GM21576 (cell line): ENCODE results near the gene KIF21B.

Experiments
- ATAC-seq: cut with Tn5 transposase; IDR thresholded peaks from one replicate; pipeline ENCODE4 v1.9.1; 2021; ENCODE audit warnings: mild to moderate bottlenecking, moderate library complexity; ENCODE audit not compliant: unreplicated experiment

Gene KIF21B

GRCh38 chr1:201044119-201044518, 20.6 kb upstream of the KIF21B start:
- no peak for ATAC-seq

DNA sequence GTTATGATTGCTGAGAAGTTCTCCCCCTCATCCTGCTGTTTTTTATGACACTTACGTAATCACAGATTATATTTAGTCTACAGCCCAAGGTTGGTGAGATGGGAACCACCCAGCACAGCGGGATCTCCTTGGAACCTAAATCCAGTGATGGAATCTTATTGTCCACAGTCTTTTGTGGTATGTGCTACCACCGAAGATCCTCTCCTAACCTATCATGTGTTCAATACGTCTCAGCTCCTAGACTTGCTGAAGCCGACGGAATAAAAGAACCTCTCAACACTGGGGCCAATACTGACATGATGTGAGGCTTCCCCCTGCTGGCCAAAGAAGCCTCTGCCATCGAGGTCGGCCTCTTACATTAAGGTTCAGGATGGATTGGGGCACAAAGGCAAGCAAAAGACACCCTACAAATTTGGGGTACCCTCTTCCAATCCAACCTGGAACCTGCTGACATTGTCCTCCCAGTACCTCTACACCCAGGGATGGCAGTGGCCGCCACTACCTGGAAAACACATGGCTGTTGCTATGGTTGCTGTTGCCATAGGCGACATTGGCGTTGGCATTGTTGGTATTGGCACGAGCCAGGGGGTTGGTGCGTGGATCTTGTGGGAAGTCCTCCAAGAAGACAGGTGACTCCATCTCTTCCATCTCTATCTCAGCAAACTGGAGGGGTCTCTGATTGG, 19.4 kb upstream of the KIF21B start:
- ATAC-seq = no peak

GRCh38 chr1:201041011-201041410, 17.5 kb upstream of the KIF21B start:
- no peak for ATAC-seq

- no peak for ATAC-seq
Observed at GRCh38 chr1:201039876-201040275, 16.4 kb upstream of the KIF21B start.

DNA sequence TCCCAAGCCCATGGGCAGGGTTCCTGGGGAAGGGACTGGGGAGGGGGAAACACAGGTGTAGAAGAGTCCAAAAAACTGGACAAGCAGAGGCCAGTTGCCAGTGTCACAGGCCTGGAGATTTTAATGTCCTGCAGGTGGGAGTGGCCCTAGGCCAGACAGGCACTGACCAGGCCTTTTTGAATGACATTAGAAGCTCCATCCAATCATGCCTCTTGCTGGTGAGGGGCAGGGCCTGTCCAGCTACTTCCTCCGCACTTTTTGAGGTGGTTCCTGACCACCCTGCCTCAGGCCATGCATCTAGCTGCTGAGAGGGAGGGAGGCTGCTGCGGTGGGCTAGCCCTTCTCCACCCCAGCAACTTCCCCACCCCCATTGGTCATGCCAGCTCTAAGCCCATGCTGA, 15.9 kb upstream of the KIF21B start:
- no peak for ATAC-seq

GRCh38 chr1:201038186-201038876, 14.8 kb upstream of the KIF21B start:
- ATAC-seq = no peak

DNA sequence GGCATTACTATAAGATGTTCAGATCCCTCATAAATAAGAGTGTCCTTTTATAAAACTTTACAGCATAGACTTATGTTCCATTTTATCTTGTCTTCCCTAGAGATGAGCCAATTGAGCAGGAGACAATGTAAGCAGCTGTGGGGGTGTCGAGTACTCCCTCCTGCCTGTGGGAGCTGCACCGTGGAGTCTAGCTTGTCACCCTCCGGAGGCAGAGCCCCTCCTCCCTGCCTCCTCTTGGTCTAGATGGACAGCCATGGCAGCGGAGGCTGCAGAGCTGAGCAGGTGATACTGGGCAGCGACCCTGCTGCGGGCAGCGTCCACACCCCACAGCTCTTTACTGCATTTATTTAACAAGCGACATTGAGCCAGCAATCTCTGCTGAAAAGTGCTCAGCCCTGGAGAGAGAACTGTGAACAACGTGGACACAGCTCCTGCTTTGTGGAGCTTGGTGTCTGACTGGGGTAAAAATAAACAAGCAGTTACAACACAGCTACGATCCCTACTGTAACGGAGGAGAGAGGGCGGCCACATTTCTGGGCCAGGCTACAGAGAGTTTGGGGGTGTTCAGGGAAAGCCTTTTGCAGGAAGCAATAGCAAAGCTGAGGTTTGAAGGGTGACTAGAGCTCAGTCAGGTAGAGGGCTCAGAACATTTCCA, 12.8 kb upstream of the KIF21B start:
- no peak for ATAC-seq

DNA sequence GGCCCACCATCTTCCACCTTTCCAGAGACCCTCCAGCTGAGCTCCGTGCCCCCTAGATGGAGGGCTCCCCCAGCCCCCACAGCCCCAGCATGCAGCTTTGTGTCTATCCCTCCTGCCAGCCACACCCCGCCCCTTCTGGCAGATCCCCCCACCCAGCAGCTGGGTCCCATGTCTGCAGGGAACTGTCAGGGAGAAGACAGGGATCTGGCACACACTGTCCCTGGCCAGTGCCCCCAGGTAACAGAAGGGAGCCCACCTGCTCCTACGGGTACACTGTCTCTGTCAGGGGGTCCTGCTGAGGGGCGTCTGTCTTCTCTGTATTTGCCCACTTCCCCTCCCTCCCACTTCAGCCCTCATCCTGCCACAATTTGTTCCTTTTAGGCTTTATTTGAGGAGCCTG, 11.2 kb upstream of the KIF21B start:
- no peak for ATAC-seq

DNA sequence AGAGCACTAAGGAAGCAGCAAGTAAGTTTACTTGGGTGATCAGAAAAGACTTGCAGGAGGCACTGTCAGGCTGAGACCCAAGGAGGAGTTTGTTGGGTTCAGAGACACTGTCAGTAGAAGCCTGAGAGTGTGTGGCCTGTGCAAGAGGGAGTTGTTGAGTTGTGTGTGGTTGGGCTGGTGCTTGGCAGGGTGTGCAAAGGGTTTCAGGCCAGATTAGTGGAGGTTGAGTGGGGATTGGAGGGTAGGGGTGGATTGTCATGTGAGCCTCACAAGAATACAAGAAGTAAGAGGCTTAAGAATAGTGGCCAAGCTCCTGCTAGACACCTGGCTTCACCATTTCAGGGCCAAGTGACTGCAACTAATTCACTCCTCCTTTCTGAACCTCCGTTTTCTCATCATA, 8.9 kb upstream of the KIF21B start:
- no peak for ATAC-seq

DNA sequence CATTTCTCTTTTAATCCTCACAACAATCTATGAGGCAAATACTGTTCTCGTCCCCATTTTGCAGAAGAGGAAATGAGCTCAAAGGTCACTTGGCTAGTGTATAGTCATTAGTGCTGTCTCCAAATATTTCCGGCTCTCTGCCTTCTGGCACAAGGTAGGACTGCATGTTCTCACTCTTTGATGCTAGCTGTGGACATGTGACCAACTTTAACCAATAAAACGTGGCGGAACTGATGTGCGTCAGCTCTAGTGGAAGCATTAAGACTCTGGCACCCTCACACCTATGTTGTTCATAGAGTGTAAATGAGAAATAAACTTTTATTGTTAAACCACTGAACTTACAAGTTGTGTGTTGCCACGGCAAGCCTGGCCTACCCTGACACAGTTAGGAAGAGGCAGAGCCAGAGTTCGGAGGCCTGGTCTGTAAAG, 5.0 kb upstream of the KIF21B start:
- no peak for ATAC-seq

DNA sequence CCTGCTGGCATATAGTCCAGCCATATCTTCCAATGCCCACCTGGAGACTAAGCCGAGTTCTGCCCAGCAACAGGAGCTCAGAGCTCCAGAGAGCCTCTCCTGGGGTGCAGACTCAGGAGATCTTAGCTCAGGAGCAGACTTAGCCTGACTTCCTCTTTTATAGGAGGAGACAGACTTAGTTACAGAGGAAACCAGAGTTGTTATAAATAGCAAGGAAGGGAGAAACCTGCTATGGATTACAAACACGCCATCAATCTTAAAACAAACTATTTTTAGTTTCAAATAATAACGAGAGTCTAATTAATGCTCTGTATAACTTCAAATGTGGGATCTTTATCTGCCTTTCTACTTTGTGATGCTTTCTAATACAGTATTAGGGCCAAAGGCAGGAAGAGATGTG, 3.3 kb upstream of the KIF21B start:
- no peak for ATAC-seq

DNA sequence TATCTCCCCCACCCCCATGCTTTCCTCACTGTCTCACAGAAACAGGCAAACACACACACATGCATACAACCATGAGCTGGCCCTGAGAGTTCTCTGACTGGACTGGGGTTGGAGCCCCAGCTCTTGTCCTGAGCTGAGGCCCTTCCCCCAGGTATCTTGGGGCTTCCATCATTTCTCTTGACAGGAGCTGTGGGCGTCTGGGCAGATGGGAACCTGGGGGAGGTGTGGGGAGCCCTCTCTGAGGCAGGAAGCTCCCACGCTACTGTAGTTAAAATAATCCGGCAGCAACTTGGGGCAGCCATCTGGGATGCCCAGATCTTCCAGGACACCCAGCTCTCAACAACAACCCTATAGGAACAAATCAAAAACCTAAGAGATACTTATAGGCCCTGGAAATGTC, 2.7 kb upstream of the KIF21B start:
- no peak for ATAC-seq

- ATAC-seq = no peak
Observed at GRCh38 chr1:201025571-201026002, 2.1 kb upstream of the KIF21B start.

GRCh38 chr1:201024625-201024998, 1.1 kb upstream of the KIF21B start:
- no peak for ATAC-seq

GRCh38 chr1:201023920-201024624, 558 bp upstream of the KIF21B start:
- no peak for ATAC-seq

DNA sequence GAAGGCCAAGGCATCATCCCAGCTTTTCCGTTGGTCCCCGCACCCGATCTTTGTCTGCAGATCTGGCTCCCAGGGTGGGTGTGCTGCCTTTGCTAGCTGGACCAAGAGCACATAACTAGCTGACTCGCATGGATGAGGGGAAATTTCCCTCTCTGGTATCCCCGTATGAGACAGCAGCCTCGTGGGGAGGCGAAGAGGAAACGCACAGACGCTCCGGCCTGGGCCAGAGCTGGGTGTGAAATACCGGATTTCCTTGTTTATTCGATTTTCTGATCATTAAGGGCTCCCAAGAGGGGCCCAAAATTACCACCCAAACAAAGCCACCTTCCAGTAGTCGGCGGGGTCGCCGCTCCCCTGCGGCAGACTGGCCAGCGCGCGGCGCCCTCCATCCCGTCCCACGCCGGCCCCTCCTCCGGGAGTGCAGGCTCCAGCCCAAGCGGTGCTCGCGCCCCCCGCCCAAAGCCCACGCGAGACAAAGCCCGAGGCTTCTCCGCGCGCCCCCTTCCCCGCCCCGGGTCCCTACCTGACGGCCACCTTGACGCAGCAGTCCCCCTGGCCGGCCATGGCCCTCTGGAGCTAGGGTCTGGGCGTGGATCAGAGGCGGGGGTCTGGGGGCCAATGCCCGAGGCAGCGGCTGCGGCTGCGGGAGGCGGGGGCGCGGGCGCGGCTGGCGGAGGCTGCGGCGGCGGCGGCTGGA, 546 bp downstream of the KIF21B start:
- no peak for ATAC-seq

DNA sequence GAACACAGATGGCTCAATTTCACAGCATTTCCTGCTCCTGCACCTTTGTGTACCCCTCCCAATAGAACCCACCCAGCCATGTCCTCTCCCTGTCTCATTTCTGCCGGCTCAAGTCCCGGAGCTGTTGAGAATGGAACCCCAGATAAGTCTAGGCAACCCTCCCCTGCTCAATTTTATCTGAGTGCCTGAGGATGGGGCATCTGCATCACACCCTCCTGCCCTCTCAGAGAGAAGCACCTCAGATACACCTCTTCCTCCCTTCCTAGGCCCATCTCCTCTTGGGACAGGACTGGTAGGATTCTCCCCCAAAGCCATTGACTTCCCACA, 1.1 kb downstream of the KIF21B start:
- ATAC-seq = no peak

GRCh38 chr1:201021630-201022492, 1.7 kb downstream of the KIF21B start:
- ATAC-seq = no peak

DNA sequence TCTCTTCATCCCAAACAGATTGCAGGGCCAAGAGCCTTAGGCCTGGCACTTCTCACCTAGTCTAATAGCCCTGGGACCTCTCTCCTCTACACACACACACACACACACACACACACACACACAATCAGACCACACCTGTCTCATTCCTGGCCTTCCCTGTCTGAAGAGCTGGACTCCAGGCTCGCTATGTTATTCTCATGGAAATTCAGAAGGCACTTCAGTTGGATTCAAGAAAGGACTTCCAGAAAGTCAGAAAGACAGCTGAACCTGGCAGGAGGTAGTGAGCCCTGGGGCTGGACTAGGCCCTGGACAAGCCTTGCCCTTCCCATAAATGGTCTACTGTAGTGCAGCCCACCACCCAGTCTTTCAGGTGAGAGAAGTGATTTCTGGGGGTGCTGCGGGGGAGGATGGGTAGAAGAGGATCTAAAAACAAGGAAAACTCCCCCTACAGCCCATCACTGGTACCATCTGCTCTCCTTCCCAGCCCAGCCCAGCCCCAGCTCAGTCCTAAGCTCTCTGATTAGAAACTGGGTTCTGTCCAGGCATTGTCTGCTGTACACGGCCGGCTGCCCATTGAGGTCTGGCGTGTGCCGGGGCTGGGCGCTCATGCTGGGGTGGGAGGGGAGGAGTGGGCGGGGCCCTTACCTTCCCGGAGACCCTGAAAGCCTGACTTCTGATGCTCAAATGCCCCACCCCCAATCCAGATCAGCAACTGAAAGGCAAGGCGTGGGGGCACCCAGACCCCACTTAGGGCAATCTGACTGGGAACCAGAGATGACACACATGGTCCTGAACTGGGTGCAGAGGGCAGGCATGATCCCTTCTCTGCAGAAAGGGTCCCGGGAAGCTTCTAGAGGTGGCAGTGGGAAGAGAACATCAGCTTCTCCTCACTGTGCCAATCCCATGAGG, 2.5 kb downstream of the KIF21B start:
- no peak for ATAC-seq
